Keratinocyte (primary cell): ENCODE measurements around the gene WBP1L. TPM values are rescaled to one million over a fixed set of nuclear protein-coding genes. Genes with fewer than 3 reads are reported as not detected.

Experiments
- DNase-seq: peaks from one replicate; pipeline ENCODE4 v3.0.0-alpha.2; 2011; ENCODE audit warnings: low read depth, missing footprints, low spot score
- FAIRE-seq: peaks from 2 replicates; lab custom pipeline; 2011; peaks lifted over from hg19 to GRCh38; lab: Jason Lieb, UNC
- H2AFZ ChIP-seq: 2 replicates; pipeline ENCODE4 v1.6.0; 2012; ENCODE audit warnings: low read length, control low read depth, inconsistent platforms; ENCODE audit not compliant: control insufficient read depth
- H3K27ac ChIP-seq: 2 replicates; pipeline ENCODE4 v1.5.1; 2011; ENCODE audit warnings: low read length; ENCODE audit not compliant: control insufficient read depth, insufficient read depth
- H3K27me3 ChIP-seq: 3 replicates; pipeline ENCODE4 v1.6.0; 2011; ENCODE audit warnings: low read length; ENCODE audit not compliant: control insufficient read depth, insufficient read depth; ENCODE audit errors: extremely low read depth
- H3K36me3 ChIP-seq, 2 experiments: 2 replicates in 1 of 2; 3 replicates in 1 of 2; pipeline ENCODE4 v1.5.1; 2011; ENCODE audit warnings: low read length in 2 of 2, mild to moderate bottlenecking in 1 of 2; ENCODE audit not compliant: control insufficient read depth in 2 of 2, insufficient read depth in 2 of 2; ENCODE audit errors: extremely low read depth in 1 of 2
- H3K4me1 ChIP-seq: 3 replicates; pipeline ENCODE4 v1.5.1; 2011; ENCODE audit warnings: low read length; ENCODE audit not compliant: control insufficient read depth, insufficient read depth; ENCODE audit errors: extremely low read depth
- H3K4me2 ChIP-seq: 3 replicates; pipeline ENCODE4 v1.6.0; 2011; ENCODE audit warnings: low read depth, low read length; ENCODE audit not compliant: control insufficient read depth, insufficient read depth; ENCODE audit errors: extremely low read depth
- H3K4me3 ChIP-seq, 3 experiments: fragments of 200-600 bp in 1 of 3; sonication (generic) in 1 of 3; 2 replicates in 2 of 3; 3 replicates in 1 of 3; pipeline ENCODE4 v1.5.1; 2011 to 2016; ENCODE audit warnings: low read length in 3 of 3, mild to moderate bottlenecking in 3 of 3, control low read depth in 2 of 3, inconsistent platforms in 1 of 3, low read depth in 1 of 3, mixed read lengths in 1 of 3, mixed run types in 1 of 3, moderate library complexity in 1 of 3; ENCODE audit not compliant: control insufficient read depth in 2 of 3, insufficient read depth in 2 of 3; ENCODE audit errors: extremely low read depth in 1 of 3
- H3K79me2 ChIP-seq: 2 replicates; pipeline ENCODE4 v1.6.0; 2012; ENCODE audit warnings: low read length; ENCODE audit not compliant: control insufficient read depth, insufficient read depth
- H3K9ac ChIP-seq: 3 replicates; pipeline ENCODE4 v1.6.0; 2011; ENCODE audit warnings: low read length; ENCODE audit not compliant: control insufficient read depth, insufficient read depth; ENCODE audit errors: extremely low read depth
- H3K9me1 ChIP-seq: 3 replicates; pipeline ENCODE4 v1.6.0; 2011; ENCODE audit warnings: low read length; ENCODE audit not compliant: control insufficient read depth, insufficient read depth; ENCODE audit errors: extremely low read depth
- H3K9me3 ChIP-seq: 2 replicates; pipeline ENCODE4 v1.5.1; 2012; ENCODE audit warnings: low read depth, low read length; ENCODE audit not compliant: control insufficient read depth
- H4K20me1 ChIP-seq: 3 replicates; pipeline ENCODE4 v1.6.0; 2011; ENCODE audit warnings: low read length; ENCODE audit not compliant: control insufficient read depth, insufficient read depth; ENCODE audit errors: extremely low read depth
- EZH2 ChIP-seq: IDR thresholded peaks from one replicate; pipeline ENCODE4 v1.6.1; 2012; ENCODE audit warnings: inconsistent platforms, mild to moderate bottlenecking, low read length, moderate library complexity
- dilution Hi-C: fragments of 300-500 bp; cut with MboI; formaldehyde crosslinking; loops from one replicate; pipeline ENCODE4 v1.7.0; 2020; ENCODE audit warnings: low sequenced_read_pairs; ENCODE audit not compliant: extremely low pct_ligation_motif_present
- polyA plus RNA-seq, 5 experiments: library from polyadenylated mRNA; depleted of rRNA in 3 of 5; stranded (reverse) in 3 of 5; stranded (forward) in 1 of 5; unstranded in 1 of 5; fragments of >200 nt; gene quantifications; 1 replicate in 1 of 5; 2 replicates in 3 of 5; 3 replicates in 1 of 5; pipeline versions ENCODE4 v1.2.1 to v1.2.3, GENCODE V29; 2011 to 2012; ENCODE audit warnings: missing spikeins in 2 of 5, low read depth in 1 of 5, low replicate concordance in 1 of 5
- TF ChIP-seq, protein P1 (sequence below), 3 experiments: IDR thresholded peaks in 1 of 3; conservative IDR thresholded peaks in 1 of 3; optimal IDR thresholded peaks in 1 of 3; 2 replicates in 2 of 3; 3 replicates in 1 of 3; pipeline versions ENCODE3 to v1.5.1; 2011; ENCODE audit warnings: low read length in 3 of 3, mild to moderate bottlenecking in 3 of 3, moderate library complexity in 2 of 3, control low read depth in 1 of 3, inconsistent platforms in 1 of 3; ENCODE audit not compliant: insufficient read depth in 2 of 3; ENCODE audit errors: extremely low read depth in 1 of 3

The WBP1L gene
- polyA plus RNA-seq, 1 donor (not counting 4 experiments of a cell fraction or from before 2014, with no cell fraction given) = 24.3 TPM

DNA sequence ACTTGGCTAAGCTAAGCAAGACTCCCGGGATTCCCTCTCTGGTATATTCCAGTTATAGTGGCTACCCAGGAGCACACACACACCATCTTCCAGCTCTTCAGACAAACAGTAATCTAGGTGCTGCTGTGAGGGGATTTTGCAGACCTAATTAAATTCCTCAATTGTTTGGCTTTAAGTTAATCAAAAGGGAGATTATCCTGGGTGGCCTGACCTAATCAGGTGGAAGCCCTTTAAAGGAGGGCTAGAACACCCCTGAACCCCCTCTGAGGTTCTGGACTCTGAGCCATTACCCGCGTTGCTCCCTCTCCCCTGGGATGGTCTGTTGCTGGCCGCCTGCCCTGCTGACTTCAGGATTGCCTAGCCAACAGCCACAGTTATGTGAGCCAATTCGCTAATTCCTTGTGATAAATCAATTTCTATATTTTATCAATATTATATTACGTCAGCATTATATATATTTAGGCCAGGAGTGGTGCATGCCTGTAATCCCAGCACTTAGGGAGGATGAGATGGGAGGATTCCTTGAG, 22.9 kb upstream of the WBP1L start:
- Histone ChIP-seq H4K20me1 (no peaks in the 10 kb centered on the region), H3K9me1 (no peaks in the 10 kb centered on the region), H3K4me2 (no peak overlapping the region), H3K9ac (no peak overlapping the region), H3K27me3 (no peaks in the 10 kb centered on the region), H3K27ac (no peak overlapping the region), H3K4me1 (peaks cover 3% of the 10 kb centered on the region), H3K4me3 (no peak overlapping the region), H3K36me3 (no peaks in the 10 kb centered on the region), H3K9me3 (no peaks in the 10 kb centered on the region), H3K79me2 (peaks cover 3% of the 10 kb centered on the region), H2AFZ (no peak overlapping the region)
- TF ChIP-seq, protein P1, sequence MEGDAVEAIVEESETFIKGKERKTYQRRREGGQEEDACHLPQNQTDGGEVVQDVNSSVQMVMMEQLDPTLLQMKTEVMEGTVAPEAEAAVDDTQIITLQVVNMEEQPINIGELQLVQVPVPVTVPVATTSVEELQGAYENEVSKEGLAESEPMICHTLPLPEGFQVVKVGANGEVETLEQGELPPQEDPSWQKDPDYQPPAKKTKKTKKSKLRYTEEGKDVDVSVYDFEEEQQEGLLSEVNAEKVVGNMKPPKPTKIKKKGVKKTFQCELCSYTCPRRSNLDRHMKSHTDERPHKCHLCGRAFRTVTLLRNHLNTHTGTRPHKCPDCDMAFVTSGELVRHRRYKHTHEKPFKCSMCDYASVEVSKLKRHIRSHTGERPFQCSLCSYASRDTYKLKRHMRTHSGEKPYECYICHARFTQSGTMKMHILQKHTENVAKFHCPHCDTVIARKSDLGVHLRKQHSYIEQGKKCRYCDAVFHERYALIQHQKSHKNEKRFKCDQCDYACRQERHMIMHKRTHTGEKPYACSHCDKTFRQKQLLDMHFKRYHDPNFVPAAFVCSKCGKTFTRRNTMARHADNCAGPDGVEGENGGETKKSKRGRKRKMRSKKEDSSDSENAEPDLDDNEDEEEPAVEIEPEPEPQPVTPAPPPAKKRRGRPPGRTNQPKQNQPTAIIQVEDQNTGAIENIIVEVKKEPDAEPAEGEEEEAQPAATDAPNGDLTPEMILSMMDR (optimal IDR thresholded peaks at IDR 0.05 in 1 of 3, IDR thresholded peaks at IDR 0.05 in 1 of 3, conservative IDR thresholded peaks at IDR 0.05 in 1 of 3; ENCODE audit: extremely low read depth in 1 of 3, insufficient read depth in 2 of 3, low read length in 3 of 3) = no peak
- no peak for TF ChIP-seq EZH2
- dilution Hi-C loops = no loop called here
- DNase-seq (no peak), FAIRE-seq (no peak)

DNA sequence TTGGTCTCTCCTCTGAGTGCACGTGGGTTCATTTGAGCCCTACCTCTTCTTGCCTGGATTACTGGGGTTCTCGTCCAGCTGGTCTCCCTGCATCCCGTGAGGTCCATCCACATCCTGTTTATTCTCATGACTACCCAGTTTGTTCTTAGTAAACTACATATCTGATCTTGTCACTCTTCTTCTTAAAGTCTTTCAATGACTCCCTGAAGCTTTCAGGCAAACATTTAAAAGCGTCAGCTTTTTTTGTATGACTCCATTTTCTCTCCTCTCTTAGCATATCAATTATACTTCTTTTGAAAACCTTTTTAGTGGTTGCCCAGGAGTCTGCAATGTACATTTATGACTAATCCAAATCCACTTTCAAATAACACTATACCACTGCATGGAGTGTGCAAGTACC, 21.8 kb upstream of the WBP1L start:
- Histone ChIP-seq H4K20me1 (no peaks in the 10 kb centered on the region), H3K4me3 (no peak overlapping the region), H3K9me3 (no peaks in the 10 kb centered on the region), H3K79me2 (no peaks in the 10 kb centered on the region), H3K27me3 (no peaks in the 10 kb centered on the region), H3K36me3 (peaks cover 0 to 4% of the 10 kb centered on the region in 2 experiments), H2AFZ (no peak overlapping the region), H3K27ac (no peak overlapping the region), H3K9me1 (no peaks in the 10 kb centered on the region), H3K9ac (no peak overlapping the region), H3K4me2 (no peak overlapping the region), H3K4me1 (no peaks in the 10 kb centered on the region)
- dilution Hi-C loops = no loop called here
- DNase-seq = no peak
- no peak for TF ChIP-seq EZH2
- TF ChIP-seq, protein P1 (optimal IDR thresholded peaks at IDR 0.05 in 1 of 3, IDR thresholded peaks at IDR 0.05 in 1 of 3, conservative IDR thresholded peaks at IDR 0.05 in 1 of 3; ENCODE audit: extremely low read depth in 1 of 3, insufficient read depth in 2 of 3, low read length in 3 of 3) = no peak
- no peak for FAIRE-seq
